CD4-positive, alpha-beta T cell treated with Interleukin-12 subunit alpha and Interleukin-12 subunit beta, for 1 hour (primary cell): ENCODE results near the gene NRXN2.

Source experiments
- DNase-seq: peaks from one replicate; pipeline ENCODE4 v3.0.0-alpha.2; 2020

NRXN2 gene

GRCh38 chr11:64560139-64560771 is 162.7 kb downstream of the NRXN2 start:
- no peak for DNase-seq

- DNase-seq, result no peak
These were observed 163.5 kb downstream of the NRXN2 start for GRCh38 chr11:64559351-64560138.

- DNase-seq, result no peak
These were observed 164.1 kb downstream of the NRXN2 start for GRCh38 chr11:64558869-64559268.

- DNase-seq, result no peak
These were observed 164.8 kb downstream of the NRXN2 start for GRCh38 chr11:64558065-64558745.

- DNase-seq, result no peak
These were observed 166.2 kb downstream of the NRXN2 start for GRCh38 chr11:64556721-64557250.
